GM19238 (cell line): Measurements from ENCODE around the gene TBC1D1.

Experiments
- DNase-seq: peaks from one replicate; pipeline ENCODE4 v3.0.0; 2011; ENCODE audit warnings: low spot score; ENCODE audit not compliant: insufficient read length

Gene TBC1D1

GRCh38 chr4:38077791-38078489, 187.1 kb downstream of the TBC1D1 start:
- no peak for DNase-seq

GRCh38 chr4:38078590-38079421, 187.9 kb downstream of the TBC1D1 start:
- DNase-seq, result no peak

GRCh38 chr4:38080061-38080974, 189.4 kb downstream of the TBC1D1 start:
- no peak for DNase-seq

- no peak for DNase-seq
These were observed 191.1 kb downstream of the TBC1D1 start for GRCh38 chr4:38082021-38082420.

GRCh38 chr4:38082424-38083385, 191.8 kb downstream of the TBC1D1 start:
- no peak for DNase-seq

- DNase-seq, result no peak
These were observed 194.2 kb downstream of the TBC1D1 start for GRCh38 chr4:38084877-38085711.

GRCh38 chr4:38085751-38086150, 194.9 kb downstream of the TBC1D1 start:
- no peak for DNase-seq

- DNase-seq, result no peak
These were observed 195.4 kb downstream of the TBC1D1 start for GRCh38 chr4:38086151-38086848.

GRCh38 chr4:38086849-38087226, 196.0 kb downstream of the TBC1D1 start:
- DNase-seq, result no peak

- no peak for DNase-seq
These were observed 197.4 kb downstream of the TBC1D1 start for GRCh38 chr4:38088321-38088720.

GRCh38 chr4:38089961-38090360, 199.1 kb downstream of the TBC1D1 start:
- no peak for DNase-seq

GRCh38 chr4:38090455-38091246, 199.8 kb downstream of the TBC1D1 start:
- no peak for DNase-seq

- DNase-seq, result no peak
These were observed 200.8 kb downstream of the TBC1D1 start for GRCh38 chr4:38091636-38092035.

GRCh38 chr4:38092701-38093100, 201.8 kb downstream of the TBC1D1 start:
- no peak for DNase-seq

GRCh38 chr4:38094419-38094818, 203.5 kb downstream of the TBC1D1 start:
- DNase-seq, result no peak

GRCh38 chr4:38095691-38096090, 204.8 kb downstream of the TBC1D1 start:
- DNase-seq, result no peak

- no peak for DNase-seq
These were observed 206.9 kb downstream of the TBC1D1 start for GRCh38 chr4:38097818-38098217.

GRCh38 chr4:38099020-38099600, 208.2 kb downstream of the TBC1D1 start:
- no peak for DNase-seq
